Right lobe of liver (tissue), 6 donors: ENCODE measurements around the gene CC2D1A. TPM values are rescaled to one million over a fixed set of nuclear protein-coding genes. Genes with fewer than 3 reads are reported as not detected.

Experiments used
- ATAC-seq, 4 donors: fragments of 200-7000 bp; cut with Tn5 transposase; one replicate each; pipeline ENCODE4 v1.9.1; 2020; ENCODE audit warnings: mild to moderate bottlenecking in 4 of 4, moderate library complexity in 4 of 4
- DNase-seq, 3 donors: peaks; one replicate each; pipeline ENCODE4 v3.0.0-alpha.2; 2020
- H3K27ac ChIP-seq, 3 donors: fragments of 200-600 bp; one replicate each; pipeline ENCODE4 v1.8.0; 2022
- H3K27me3 ChIP-seq, 2 donors: fragments of 200-600 bp; one replicate each; pipeline ENCODE4 v1.8.0; 2022
- H3K36me3 ChIP-seq, 4 donors: fragments of 200-600 bp; sonication (generic) in 1 of 4; one replicate each; pipeline versions ENCODE4 v1.5.1 to v1.8.0; 2017 to 2022; ENCODE audit warnings: control low read depth in 1 of 4
- H3K4me1 ChIP-seq, 4 donors: fragments of 200-600 bp; sonication (generic) in 1 of 4; one replicate each; pipeline versions ENCODE4 v1.5.1 to v1.8.0; 2017 to 2022; ENCODE audit warnings: control low read depth in 1 of 4
- H3K4me3 ChIP-seq, 3 donors: fragments of 200-600 bp; one replicate each; pipeline ENCODE4 v1.8.0; 2022
- H3K9me3 ChIP-seq, 4 donors: fragments of 200-600 bp; sonication (generic) in 1 of 4; one replicate each; pipeline versions ENCODE4 v1.5.1 to v1.8.0; 2017 to 2022; ENCODE audit warnings: control low read depth in 1 of 4
- CTCF ChIP-seq, 4 donors: fragments of 200-600 bp in 3 of 4; fragments of 450-650 bp in 1 of 4; IDR thresholded peaks; one replicate each; pipeline versions ENCODE4 v1.5.1 to v1.8.0; 2016 to 2022; ENCODE audit warnings: antibody characterized with exemption in 4 of 4, mild to moderate bottlenecking in 2 of 4
- POLR2A ChIP-seq: fragments of 450-650 bp; IDR thresholded peaks from one replicate; pipeline ENCODE4 v1.6.1; 2017; ENCODE audit warnings: antibody characterized with exemption, mild to moderate bottlenecking
- WGBS: methylation state at CpG from one replicate; pipeline ENCODE4 v1.1.6; 2018; ENCODE audit warnings: low coverage, low lambda C conversion rate; ENCODE audit not compliant: insufficient coverage; ENCODE audit errors: missing lambda C conversion rate; 5-methylcytosine and 5-hydroxymethylcytosine counted together
- intact Hi-C, 2 donors: fragments of 100-400 bp; cut with DNase I; formaldehyde crosslinking; loops; one replicate each; pipeline versions ENCODE4 v1.11.2 to v1.14.1; 2022
- total RNA-seq, 6 experiments: library from RNA; depleted of rRNA in 2 of 6; stranded (reverse); fragments of >200 nt in 2 of 6; fragmentation: NEBNext Ultra II Directional in 3 of 6; extraction: Animal tissue kit (Norgen Biotek cat#: 25700) in 3 of 6; gene quantifications; one replicate each; pipeline versions ENCODE4 v1.1.0 to v1.2.4, GENCODE V29; 2016 to 2023
- donor health status: DM: no; HTN: yes; CAD: no.
- donor health status: DM: no; HTN: no; CAD: no.
- donor health status: DM: no; HTN: no; CAD: no.
- donor health status: DM: no; HTN: yes; CAD: no.
- donor health status: DM: no; HTN: yes; CAD: no.

Gene CC2D1A
- total RNA-seq, 6 experiments from 2014 or later = 16.5 to 29.8 (median 18.1) TPM

DNA sequence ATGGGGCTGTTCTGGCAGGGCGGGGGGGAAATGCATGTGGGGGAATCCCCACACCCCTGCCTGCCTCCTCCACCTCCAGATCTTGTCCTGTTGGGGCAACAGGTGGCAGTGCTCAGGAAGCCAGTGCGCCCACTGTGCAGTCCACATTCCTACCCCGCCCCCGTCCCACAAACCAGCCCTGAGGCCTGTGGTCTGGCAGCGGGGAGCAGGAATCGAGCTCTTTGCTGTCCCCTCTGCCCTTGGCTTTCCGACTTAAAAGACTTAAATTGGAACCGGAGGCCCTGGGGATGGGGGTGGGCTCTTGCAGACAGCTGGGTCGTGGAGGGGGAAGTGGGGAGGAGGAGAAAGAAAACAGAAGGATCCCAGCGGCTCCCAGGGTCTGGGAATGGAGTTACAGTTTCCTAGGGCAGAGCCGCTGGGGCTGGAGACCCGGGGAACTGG lies 24.7 kb upstream of the CC2D1A start:
- no peaks in the 10 kb centered on the region for H3K36me3 ChIP-seq
- intact Hi-C loops = loop anchor here (10.0 kb wide), 2 partner anchors 164 to 174 kb away; no protein-coding TSS in a partner anchor
- no peaks in the 10 kb centered on the region for H3K9me3 ChIP-seq
- peaks cover 0 to 10% (median 3%) of the 10 kb centered on the region in 4 donors for H3K4me1 ChIP-seq
- DNase-seq (no peak), ATAC-seq (no peak)
- H3K4me3 ChIP-seq = no peak overlapping the region
- no peak for TF ChIP-seq POLR2A
- no peak for TF ChIP-seq CTCF (IDR thresholded peaks at IDR 0.05)
- H3K27me3 ChIP-seq = no peaks in the 10 kb centered on the region
- no peak overlapping the region for H3K27ac ChIP-seq
- 33% methylated on average over 5 of the region's 12 CpGs for WGBS

DNA sequence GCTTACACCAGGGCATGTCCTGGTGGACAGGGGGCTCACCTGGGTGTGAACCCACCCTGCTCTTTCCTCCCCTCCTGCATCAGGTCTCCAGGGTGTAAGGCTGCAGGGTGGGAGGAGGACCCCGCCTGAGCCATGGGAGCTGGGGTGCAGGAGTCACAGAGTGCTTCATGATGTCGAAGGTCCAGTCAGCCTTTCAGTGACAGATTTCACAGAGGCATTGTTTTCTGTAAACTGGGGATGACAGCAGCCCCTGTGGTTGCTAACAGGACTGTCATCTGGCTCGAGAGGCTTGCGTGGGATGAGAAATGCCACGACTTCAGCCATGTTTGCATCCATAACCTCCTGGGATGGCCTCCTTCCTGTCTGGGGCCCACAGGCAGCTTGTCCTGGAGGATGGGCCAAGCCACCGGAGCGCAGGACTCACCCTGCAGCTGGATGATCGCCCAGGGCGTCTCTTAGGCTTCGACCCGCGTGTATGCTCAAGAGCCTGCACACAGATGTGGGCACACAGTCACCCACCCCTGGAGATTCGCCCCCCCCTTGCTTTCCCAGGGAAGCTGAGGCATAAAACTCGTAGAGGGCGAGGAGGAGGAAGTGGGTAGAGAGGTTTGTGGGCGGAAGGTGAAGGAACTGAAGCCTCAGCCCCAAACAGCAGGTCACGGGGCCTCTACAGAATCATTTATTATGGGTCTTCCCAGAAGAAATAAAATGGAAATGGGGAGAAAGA lies 24.1 kb upstream of the CC2D1A start:
- TF ChIP-seq CTCF (IDR thresholded peaks at IDR 0.05) = no peak
- WGBS = 26% methylated on average over 10 of the region's 17 CpGs
- DNase-seq (peak in 2 of 3 donors; percentile 47 to 55), ATAC-seq (no peak)
- peaks cover 0 to 10% (median 3%) of the 10 kb centered on the region in 4 donors for H3K4me1 ChIP-seq
- H3K36me3 ChIP-seq = no peaks in the 10 kb centered on the region
- no peaks in the 10 kb centered on the region for H3K27me3 ChIP-seq
- no peak overlapping the region for H3K4me3 ChIP-seq
- intact Hi-C loops = loop anchor here (10.0 kb wide), 2 partner anchors 163 to 173 kb away; no protein-coding TSS in a partner anchor
- no peaks in the 10 kb centered on the region for H3K9me3 ChIP-seq
- no peak overlapping the region for H3K27ac ChIP-seq

- DNase-seq (peak in 1 of 3 donors; percentile 46), ATAC-seq (no peak)
- Histone ChIP-seq H3K27ac (no peak overlapping the region), H3K27me3 (no peaks in the 10 kb centered on the region), H3K4me1 (peaks cover 0 to 10% (median 3%) of the 10 kb centered on the region in 4 donors), H3K9me3 (no peaks in the 10 kb centered on the region), H3K4me3 (no peak overlapping the region), H3K36me3 (no peaks in the 10 kb centered on the region)
- intact Hi-C loops = loop anchor here (10.0 kb wide), 2 partner anchors 162 to 172 kb away; no protein-coding TSS in a partner anchor
- TF ChIP-seq POLR2A (no peak), CTCF (IDR thresholded peaks at IDR 0.05) (no peak)
- WGBS = 63% methylated on average over 1 of the region's 5 CpGs
Measured at GRCh38 chr19:13882419-13882795, 23.6 kb upstream of the CC2D1A start.

DNA sequence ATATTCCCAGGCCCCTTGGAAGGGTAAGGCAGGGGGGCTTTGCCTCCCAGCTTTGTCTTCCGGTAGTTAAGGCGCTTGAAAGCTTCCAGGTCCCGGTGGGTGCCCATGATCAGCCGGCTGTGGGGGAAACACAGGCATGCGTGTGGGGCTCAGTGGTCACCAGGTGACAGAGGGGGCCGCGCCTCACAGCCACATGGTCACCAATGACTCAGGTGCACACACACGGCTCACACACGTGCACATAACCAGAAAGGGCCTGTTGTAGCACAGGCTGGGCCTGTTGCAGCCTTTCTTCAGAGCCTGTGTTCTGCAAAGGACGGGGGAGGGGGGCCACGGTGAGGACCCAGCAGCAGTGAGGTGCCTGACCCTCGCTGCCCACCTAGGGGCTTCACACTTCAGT lies 23.2 kb upstream of the CC2D1A start:
- H3K27me3 ChIP-seq = no peaks in the 10 kb centered on the region
- ATAC-seq (no peak), DNase-seq (peak in 1 of 3 donors; percentile 46)
- no CpG with 5 or more reads among the region's 12 CpGs for WGBS
- no peaks in the 10 kb centered on the region for H3K9me3 ChIP-seq
- peaks cover 0 to 10% (median 3%) of the 10 kb centered on the region in 4 donors for H3K4me1 ChIP-seq
- H3K36me3 ChIP-seq = no peaks in the 10 kb centered on the region
- H3K27ac ChIP-seq = no peak overlapping the region
- no peak overlapping the region for H3K4me3 ChIP-seq
- intact Hi-C loops = loop anchor here (10.0 kb wide), 2 partner anchors 162 to 172 kb away; no protein-coding TSS in a partner anchor
- TF ChIP-seq POLR2A = no peak
- TF ChIP-seq CTCF (IDR thresholded peaks at IDR 0.05) = no peak
